K562 (cell line): ENCODE results near the gene SLCO2B1. TPM values are rescaled to one million over a fixed set of nuclear protein-coding genes. Genes with fewer than 3 reads are reported as not detected.

Experiments
- CREB3 ChIP-seq: fragments of 450-650 bp; conservative IDR thresholded peaks from 2 replicates; pipeline ENCODE4 v1.6.1; 2016; ENCODE audit warnings: missing genetic modification characterization, low read depth, mild to moderate bottlenecking, missing compliant biosample characterization, moderate library complexity
- DMBX1 ChIP-seq: fragments of 250-450 bp; sonication (Bioruptor Pico); IDR thresholded peaks from 2 replicates; pipeline ENCODE4 v1.8.0; 2022; ENCODE audit warnings: inconsistent platforms, mild to moderate bottlenecking, moderate library complexity, borderline replicate concordance
- DPF2 ChIP-seq: fragments of 450-650 bp; IDR thresholded peaks from 2 replicates; pipeline ENCODE4 v1.6.1; 2016
- E2F1 ChIP-seq: sonication (generic); formaldehyde crosslinking; IDR thresholded peaks from 2 replicates; pipeline ENCODE4 v1.8.1; 2023; ENCODE audit warnings: mild to moderate bottlenecking, missing genetic modification reagents, moderate library complexity
- EHMT2 ChIP-seq: fragments of 450-650 bp; IDR thresholded peaks from 2 replicates; pipeline ENCODE4 v1.6.1; 2018; ENCODE audit warnings: antibody characterized with exemption
- ELK3 ChIP-seq: fragments of 450-650 bp; formaldehyde crosslinking; IDR thresholded peaks from 2 replicates; pipeline ENCODE4 v1.4.0; 2020; ENCODE audit warnings: mild to moderate bottlenecking
- FIP1L1 ChIP-seq: fragments of 200-400 bp; formaldehyde crosslinking; IDR thresholded peaks from 2 replicates; pipeline ENCODE4 v1.6.1; 2018; ENCODE audit warnings: mild to moderate bottlenecking, low read depth, low read length; ENCODE audit not compliant: poor library complexity, severe bottlenecking
- GTF2F1 ChIP-seq: IDR thresholded peaks from 2 replicates; pipeline ENCODE4 v1.6.1; 2011; ENCODE audit warnings: low read depth, low read length, improper control_type of control experiment
- HNRNPK ChIP-seq: fragments of 200-400 bp; formaldehyde crosslinking; IDR thresholded peaks from one replicate; pipeline ENCODE4 v1.6.1; 2018; ENCODE audit warnings: mild to moderate bottlenecking, low read depth, low read length; ENCODE audit not compliant: poor library complexity, severe bottlenecking
- IRF9 ChIP-seq: fragments of 450-650 bp; IDR thresholded peaks from 2 replicates; pipeline ENCODE4 v1.6.1; 2016; ENCODE audit warnings: missing biosample characterization, missing genetic modification characterization
- KDM1A ChIP-seq, 2 experiments: fragments of 450-650 bp; IDR thresholded peaks; 2 replicates each; pipeline ENCODE4 v1.6.1; 2016; ENCODE audit warnings: mild to moderate bottlenecking in 2 of 2
- KLF13 ChIP-seq: fragments of 450-650 bp; IDR thresholded peaks from 2 replicates; pipeline ENCODE4 v1.6.1; 2016; ENCODE audit warnings: missing genetic modification characterization, low read depth, mild to moderate bottlenecking, missing compliant biosample characterization, moderate library complexity, borderline replicate concordance
- LEF1 ChIP-seq: fragments of 450-650 bp; IDR thresholded peaks from 2 replicates; pipeline ENCODE4 v1.6.1; 2016; ENCODE audit warnings: mild to moderate bottlenecking
- POLR2AphosphoS2 ChIP-seq: IDR thresholded peaks from 2 replicates; pipeline ENCODE4 v1.6.1; 2012; ENCODE audit warnings: low read length, improper control_type of control experiment
- RAD21 ChIP-seq, 2 experiments: fragments of 250-450 bp in 1 of 2; fragments of 450-650 bp in 1 of 2; sonication (Bioruptor Pico) in 1 of 2; formaldehyde crosslinking in 1 of 2; IDR thresholded peaks in 1 of 2; conservative IDR thresholded peaks in 1 of 2; 2 replicates each; pipeline versions ENCODE4 v1.4.0 to v1.8.0; 2020 to 2022; ENCODE audit warnings: mild to moderate bottlenecking in 2 of 2, moderate library complexity in 1 of 2
- RBFOX2 ChIP-seq: fragments of 200-400 bp; formaldehyde crosslinking; IDR thresholded peaks from 2 replicates; pipeline ENCODE4 v1.6.1; 2017; ENCODE audit warnings: low read depth, mild to moderate bottlenecking, low read length, moderate library complexity
- SLC30A9 ChIP-seq: fragments of 250-450 bp; sonication (Bioruptor Pico); IDR thresholded peaks from 2 replicates; pipeline ENCODE4 v1.8.0; 2022; ENCODE audit warnings: mild to moderate bottlenecking, moderate library complexity
- ZBTB34 ChIP-seq: fragments of 250-450 bp; sonication (Bioruptor Pico); IDR thresholded peaks from 2 replicates; pipeline ENCODE4 v1.8.0; 2021; ENCODE audit warnings: mild to moderate bottlenecking, moderate library complexity
- ZNF655 ChIP-seq: fragments of 250-450 bp; sonication (Bioruptor Pico); IDR thresholded peaks from 2 replicates; pipeline ENCODE4 v1.5.0; 2021
- ZNF830 ChIP-seq: fragments of 250-450 bp; sonication (Bioruptor Pico); IDR thresholded peaks from 2 replicates; pipeline ENCODE4 v1.5.0; 2021; ENCODE audit warnings: mild to moderate bottlenecking
- polyA plus RNA-seq, 8 experiments: library from polyadenylated mRNA; depleted of rRNA in 4 of 8; stranded (reverse) in 5 of 8; unstranded in 3 of 8; fragments of >200 nt; fragmentation: Nextera tagmentation in 2 of 8; fragmentation: Illumina TruSeq in 1 of 8; extraction: Ambion mirVana in 2 of 8; extraction: Trizol in 1 of 8; gene quantifications; 2 replicates each; pipeline versions ENCODE4 v1.2.1 to v1.2.3, GENCODE V29; 2011 to 2014; ENCODE audit warnings: inconsistent platforms in 1 of 8, missing spikeins in 1 of 8
- total RNA-seq, 7 experiments: library from RNA; depleted of rRNA in 6 of 7; stranded (reverse); fragments of >200 nt in 6 of 7; fragmentation: Illumina TruSeq in 2 of 7; extraction: Trizol in 2 of 7; gene quantifications; 2 replicates each; pipeline versions ENCODE4 v1.2.1 to v1.2.3, GENCODE V29; 2011 to 2021; ENCODE audit warnings: low replicate concordance in 1 of 7

Gene SLCO2B1
- total and polyA plus RNA-seq, 9 of the 15 experiments (the other 6 are each of a cell fraction or from before 2014, with no cell fraction given) = 0.70 to 14.7 (median 7.6) TPM

- TF ChIP-seq ZBTB34 = no peak
- TF ChIP-seq EHMT2 = no peak
- TF ChIP-seq ZNF655 (CRISPR knock-in tag) = no peak
- peak in 1 of 2 experiments; percentile 18; a peak in 1 of 4 replicates for TF ChIP-seq KDM1A (IDR thresholded peaks at IDR 0.05)
- no peak for TF ChIP-seq IRF9 (tag)
- TF ChIP-seq DMBX1 (CRISPR knock-in tag) = no peak
- no peak for TF ChIP-seq KLF13 (tag)
- no peak for TF ChIP-seq ZNF830
- no peak for TF ChIP-seq CREB3 (tag)
- TF ChIP-seq HNRNPK = no peak
- TF ChIP-seq ELK3 (CRISPR knock-in tag) = no peak
- TF ChIP-seq FIP1L1 = no peak
- peak; percentile 59 to 74 for TF ChIP-seq RAD21 (CRISPR knock-in tag; conservative IDR thresholded peaks at IDR 0.05 in 1 of 2, IDR thresholded peaks at IDR 0.05 in 1 of 2)
- no peak for TF ChIP-seq GTF2F1
- TF ChIP-seq RBFOX2 = 0 out of 2 replicates have a peak, but pooled peaks have one; percentile 21
- TF ChIP-seq E2F1 (CRISPR knock-in tag) = no peak
- no peak for TF ChIP-seq DPF2
- TF ChIP-seq SLC30A9 (CRISPR knock-in tag) = no peak
- no peak for TF ChIP-seq POLR2AphosphoS2
- no peak for TF ChIP-seq LEF1
Observed at GRCh38 chr11:75140269-75141138, 10.4 kb upstream of the SLCO2B1 start (continued).
